GM12878 (cell line): Measurements from ENCODE around the gene PUSL1. TPM values are rescaled to one million over a fixed set of nuclear protein-coding genes. Genes with fewer than 3 reads are reported as not detected.

Experiments
- BACH1 ChIP-seq: fragments of 450-650 bp; IDR thresholded peaks from 2 replicates; pipeline ENCODE4 v1.6.1; 2017; ENCODE audit warnings: mild to moderate bottlenecking, borderline replicate concordance
- BCL11A ChIP-seq: IDR thresholded peaks from 2 replicates; pipeline ENCODE4 v1.6.1; 2011; ENCODE audit warnings: low read depth, low read length
- BCL3 ChIP-seq: IDR thresholded peaks from 2 replicates; pipeline ENCODE4 v1.6.1; 2011; ENCODE audit warnings: borderline replicate concordance, low read depth, mild to moderate bottlenecking, moderate library complexity, low read length; ENCODE audit not compliant: insufficient read depth, poor library complexity, severe bottlenecking
- CBX3 ChIP-seq: fragments of 200-600 bp; sonication (generic); IDR thresholded peaks from 2 replicates; pipeline ENCODE4 v1.6.1; 2016; ENCODE audit warnings: low read depth, borderline replicate concordance
- CEBPB ChIP-seq, 2 experiments: fragments of 150-350 bp in 1 of 2; IDR thresholded peaks; 2 replicates each; pipeline ENCODE4 v1.6.1; 2012 to 2014; ENCODE audit warnings: low read depth in 2 of 2, low read length in 2 of 2, borderline replicate concordance in 1 of 2, inconsistent platforms in 1 of 2
- CHD4 ChIP-seq: fragments of 200-600 bp; sonication (generic); IDR thresholded peaks from 2 replicates; pipeline ENCODE4 v1.6.1; 2016; ENCODE audit warnings: mild to moderate bottlenecking
- GATAD2B ChIP-seq: fragments of 450-650 bp; conservative IDR thresholded peaks from 2 replicates; pipeline ENCODE4 v1.6.1; 2017; ENCODE audit warnings: low read depth, mild to moderate bottlenecking, moderate library complexity
- HDAC2 ChIP-seq: fragments of 200-600 bp; sonication (generic); IDR thresholded peaks from 2 replicates; pipeline ENCODE4 v1.6.1; 2017
- MAX ChIP-seq: IDR thresholded peaks from 2 replicates; pipeline ENCODE4 v1.6.1; 2012; ENCODE audit warnings: low read depth, low read length, improper control_type of control experiment
- NBN ChIP-seq: fragments of 450-650 bp; IDR thresholded peaks from 2 replicates; pipeline ENCODE4 v1.6.1; 2016
- POU2F2 ChIP-seq: IDR thresholded peaks from 3 replicates; pipeline ENCODE4 v1.6.1; 2011; ENCODE audit warnings: low read depth, mild to moderate bottlenecking, low read length, borderline replicate concordance
- SMC3 ChIP-seq: IDR thresholded peaks from 2 replicates; pipeline ENCODE4 v1.6.1; 2011; ENCODE audit warnings: low read length, improper control_type of control experiment, borderline replicate concordance
- SREBF1 ChIP-seq: IDR thresholded peaks from 2 replicates; pipeline ENCODE4 v1.6.1; 2012; ENCODE audit warnings: mild to moderate bottlenecking, low read length
- SREBF2 ChIP-seq: IDR thresholded peaks from 2 replicates; pipeline ENCODE4 v1.6.1; 2012; ENCODE audit warnings: mild to moderate bottlenecking, low read length
- TCF12 ChIP-seq: IDR thresholded peaks from 2 replicates; pipeline ENCODE4 v1.6.1; 2011; ENCODE audit warnings: low read depth, mild to moderate bottlenecking, low read length
- TCF7 ChIP-seq: IDR thresholded peaks from 2 replicates; pipeline ENCODE4 v1.6.1; 2014; ENCODE audit warnings: antibody characterized with exemption, borderline replicate concordance
- YBX1 ChIP-seq: fragments of 450-650 bp; IDR thresholded peaks from 2 replicates; pipeline ENCODE4 v1.6.1; 2016; ENCODE audit warnings: antibody characterized with exemption
- YY1 ChIP-seq: IDR thresholded peaks from 2 replicates; pipeline ENCODE4 v1.6.1; 2011; ENCODE audit warnings: low read depth, mild to moderate bottlenecking, low read length
- ZBTB33 ChIP-seq: fragments of 450-650 bp; IDR thresholded peaks from 2 replicates; pipeline ENCODE4 v1.6.1; 2017; ENCODE audit warnings: mild to moderate bottlenecking
- ZBTB4 ChIP-seq: fragments of 450-650 bp; formaldehyde crosslinking; IDR thresholded peaks from 2 replicates; pipeline ENCODE4 v1.4.0; 2022; ENCODE audit warnings: mild to moderate bottlenecking, moderate library complexity
- ZNF592 ChIP-seq: fragments of 450-650 bp; IDR thresholded peaks from 2 replicates; pipeline ENCODE4 v1.6.1; 2017; ENCODE audit warnings: mild to moderate bottlenecking, moderate library complexity
- polyA plus RNA-seq, 11 experiments: library from polyadenylated mRNA; depleted of rRNA in 4 of 11; unstranded in 6 of 11; stranded (reverse) in 5 of 11; fragments of >200 nt; fragmentation: Nextera tagmentation in 4 of 11; fragmentation: Illumina TruSeq in 1 of 11; extraction: Ambion mirVana in 4 of 11; extraction: Trizol in 1 of 11; gene quantifications; 1 replicate in 1 of 11; 2 replicates in 10 of 11; pipeline versions ENCODE4 v1.2.1 to v1.2.3, GENCODE V29; 2011 to 2016; ENCODE audit warnings: inconsistent platforms in 2 of 11, missing spikeins in 2 of 11, low read depth in 1 of 11
- total RNA-seq, 4 experiments: library from RNA; depleted of rRNA in 3 of 4; stranded (reverse); fragments of >200 nt in 3 of 4; fragmentation: Illumina TruSeq in 1 of 4; extraction: Trizol in 1 of 4; gene quantifications; 2 replicates each; pipeline versions ENCODE4 v1.2.1 to v1.2.3, GENCODE V29; 2013 to 2021

Gene PUSL1
- total and polyA plus RNA-seq, 10 of the 15 experiments (the other 5 are each of a cell fraction or from before 2014, with no cell fraction given): 0.16 to 28.4 (median 15.1) TPM

- TF ChIP-seq ZBTB33: no peak
- TF ChIP-seq SMC3: no peak
- no peak for TF ChIP-seq ZBTB4
- TF ChIP-seq TCF7: no peak
- no peak for TF ChIP-seq NBN
- TF ChIP-seq SREBF1: no peak
- TF ChIP-seq BCL3: no peak
- TF ChIP-seq YY1: no peak
- TF ChIP-seq POU2F2: no peak
- TF ChIP-seq HDAC2: no peak
- no peak for TF ChIP-seq BCL11A
- no peak for TF ChIP-seq YBX1
- TF ChIP-seq CEBPB (IDR thresholded peaks at IDR 0.05; ENCODE audit: borderline replicate concordance in 1 of 2, low read depth in 2 of 2, low read length in 2 of 2): no peak
- TF ChIP-seq CHD4: no peak
- peak; percentile 88 for TF ChIP-seq BACH1
- no peak for TF ChIP-seq SREBF2
- no peak for TF ChIP-seq MAX
- no peak for TF ChIP-seq ZNF592
- TF ChIP-seq CBX3: no peak
- TF ChIP-seq TCF12: no peak
- TF ChIP-seq GATAD2B: peak; percentile 99
Measured at GRCh38 chr1:1349256-1350012, 41.0 kb downstream of the PUSL1 start, which contains the start of gene DVL1 (continued).
